Natural killer cell (primary cell): ENCODE results near the gene ZSWIM4. TPM values are rescaled to one million over a fixed set of nuclear protein-coding genes. Genes with fewer than 3 reads are reported as not detected.

ENCODE experiments used
- ATAC-seq, 3 donors: fragments of 150-1000 bp in 2 of 3; fragments of 200-7000 bp in 1 of 3; cut with Tn5 transposase; 1 replicate in 1 of 3; 2 replicates in 2 of 3; pipeline ENCODE4 v1.10.0; 2021; ENCODE audit warnings: mild to moderate bottlenecking in 2 of 3, moderate library complexity in 2 of 3
- DNase-seq, 2 donors: peaks; one replicate each; pipeline versions ENCODE4 v3.0.0 to v3.0.0-alpha.2; 2013 to 2021; ENCODE audit warnings: mixed read lengths in 1 of 2
- H3K27ac ChIP-seq: one replicate; pipeline ENCODE4 v1.5.1; 2013; ENCODE audit warnings: mild to moderate bottlenecking, low read length
- H3K27me3 ChIP-seq: one replicate; pipeline ENCODE4 v1.6.1; 2013; ENCODE audit warnings: low read length; ENCODE audit not compliant: control insufficient read depth, insufficient read depth
- H3K36me3 ChIP-seq: one replicate; pipeline ENCODE4 v1.6.1; 2013; ENCODE audit warnings: low read length; ENCODE audit not compliant: control insufficient read depth, insufficient read depth
- H3K4me1 ChIP-seq: one replicate; pipeline ENCODE4 v1.6.1; 2013; ENCODE audit warnings: low read length; ENCODE audit not compliant: control insufficient read depth, insufficient read depth
- H3K4me3 ChIP-seq: one replicate; pipeline ENCODE4 v1.5.1; 2013; ENCODE audit warnings: low read length
- H3K9me3 ChIP-seq: one replicate; pipeline ENCODE4 v1.6.1; 2013; ENCODE audit warnings: low read length; ENCODE audit not compliant: control insufficient read depth, insufficient read depth
- H3K27ac Mint-ChIP-seq, 2 donors: one replicate each; pipeline ENCODE4 v1.8.0; 2022; ENCODE audit warnings: mild to moderate bottlenecking in 2 of 2, mixed read lengths in 2 of 2, moderate library complexity in 1 of 2
- H3K27me3 Mint-ChIP-seq, 2 donors: one replicate each; pipeline ENCODE4 v1.8.0; 2022; ENCODE audit warnings: low read depth in 2 of 2, mixed read lengths in 2 of 2
- H3K36me3 Mint-ChIP-seq: one replicate; pipeline ENCODE4 v1.8.0; 2022; ENCODE audit warnings: mixed read lengths
- H3K4me1 Mint-ChIP-seq, 2 donors: one replicate each; pipeline ENCODE4 v1.8.0; 2022; ENCODE audit warnings: mixed read lengths in 2 of 2
- H3K4me3 Mint-ChIP-seq: one replicate; pipeline ENCODE4 v1.8.0; 2022; ENCODE audit warnings: mild to moderate bottlenecking, moderate library complexity, mixed read lengths
- H3K9me3 Mint-ChIP-seq, 2 donors: one replicate each; pipeline ENCODE4 v1.8.0; 2022; ENCODE audit warnings: mixed read lengths in 2 of 2
- CTCF ChIP-seq: fragments of 200-600 bp; IDR thresholded peaks from one replicate; pipeline ENCODE4 v1.8.0; 2022; ENCODE audit warnings: antibody characterized with exemption
- WGBS: methylation state at CpG from one replicate; pipeline ENCODE4 v1.1.7; 2013; ENCODE audit warnings: missing lambda C conversion rate; ENCODE audit not compliant: insufficient coverage; 5-methylcytosine and 5-hydroxymethylcytosine counted together
- intact Hi-C: fragments of 100-400 bp; cut with micrococcal nuclease; formaldehyde crosslinking; loops from one replicate; pipeline ENCODE4 v1.14.2; 2022
- total RNA-seq, 4 donors: library from RNA; stranded (reverse); fragments of 120-200 nt in 1 of 4; gene quantifications; one replicate each; pipeline versions ENCODE4 v1.2.3 to v1.2.4, GENCODE V29; 2013 to 2022

The ZSWIM4 gene
- total RNA-seq, 3 donors from 2014 or later (not counting 1 experiment from before 2014, with no cell fraction given), result 5.8 to 5.9 (median 5.9) TPM

- ATAC-seq (no peak), DNase-seq (peak; percentile 47 to 48)
- Histone ChIP-seq H3K4me1 (peaks cover 80% of the 10 kb centered on the region), H3K27ac (peak overlapping the region; percentile 94), H3K4me3 (peak overlapping the region; percentile 20), H3K9me3 (no peaks in the 10 kb centered on the region), H3K27me3 (no peaks in the 10 kb centered on the region), H3K36me3 (peaks cover 14% of the 10 kb centered on the region)
- intact Hi-C loops, result loop anchor here (2.0 kb wide), 1 partner anchor 51 kb away; no protein-coding TSS in a partner anchor
- no peaks in the 10 kb centered on the region for H3K9me3 Mint-ChIP-seq
- H3K4me3 Mint-ChIP-seq, result peak overlapping the region; percentile 93
- H3K27me3 Mint-ChIP-seq, result no peaks in the 10 kb centered on the region
- H3K4me1 Mint-ChIP-seq, result peaks cover 65 to 78% of the 10 kb centered on the region in 2 donors
- peak overlapping the region; percentile 99 to 100 for H3K27ac Mint-ChIP-seq
- no peaks in the 10 kb centered on the region for H3K36me3 Mint-ChIP-seq
- TF ChIP-seq CTCF, result no peak
- WGBS, result 18% methylated on average over 21 of the region's 21 CpGs
These were observed 40.8 kb downstream of the ZSWIM4 start for GRCh38 chr19:13835791-13836723.

GRCh38 chr19:13838435-13839129, 43.3 kb downstream of the ZSWIM4 start:
- no peaks in the 10 kb centered on the region for H3K9me3 Mint-ChIP-seq
- ATAC-seq (no peak), DNase-seq (peak in 1 of 2 donors; percentile 78)
- peaks cover 53 to 81% of the 10 kb centered on the region in 2 donors for H3K4me1 Mint-ChIP-seq
- peaks cover 89% of the 10 kb centered on the region for H3K4me1 ChIP-seq
- peak overlapping the region; percentile 99 to 100 for H3K27ac Mint-ChIP-seq
- TF ChIP-seq CTCF, result no peak
- H3K36me3 ChIP-seq, result peaks cover 14% of the 10 kb centered on the region
- peak overlapping the region; percentile 94 for H3K27ac ChIP-seq
- H3K27me3 ChIP-seq, result no peaks in the 10 kb centered on the region
- no peaks in the 10 kb centered on the region for H3K36me3 Mint-ChIP-seq
- WGBS, result 45% methylated on average over 18 of the region's 18 CpGs
- no peaks in the 10 kb centered on the region for H3K27me3 Mint-ChIP-seq
- H3K4me3 ChIP-seq, result peak overlapping the region; percentile 69
- intact Hi-C loops, result loop anchor here (1.0 to 2.0 kb wide), 2 partner anchors 9 to 24 kb away; no protein-coding TSS in a partner anchor
- peak overlapping the region; percentile 93 for H3K4me3 Mint-ChIP-seq
- no peaks in the 10 kb centered on the region for H3K9me3 ChIP-seq

GRCh38 chr19:13839130-13839937, 44.1 kb downstream of the ZSWIM4 start:
- under 1% methylated on average over 36 of the region's 36 CpGs for WGBS
- ATAC-seq (peak; percentile 22 to 52 (median 29)), DNase-seq (peak; percentile 80 to 87)
- TF ChIP-seq CTCF, result no peak
- Mint-ChIP-seq H3K27ac (peak overlapping the region; percentile 99 to 100), H3K27me3 (no peaks in the 10 kb centered on the region), H3K9me3 (no peaks in the 10 kb centered on the region), H3K4me1 (peaks cover 45 to 74% of the 10 kb centered on the region in 2 donors), H3K36me3 (no peaks in the 10 kb centered on the region), H3K4me3 (peak overlapping the region; percentile 93)
- Histone ChIP-seq H3K4me1 (peaks cover 89% of the 10 kb centered on the region), H3K9me3 (no peaks in the 10 kb centered on the region), H3K36me3 (peaks cover 9% of the 10 kb centered on the region), H3K27ac (peak overlapping the region; percentile 94), H3K4me3 (peak overlapping the region; percentile 69), H3K27me3 (no peaks in the 10 kb centered on the region)
- intact Hi-C loops, result loop anchor here (1.0 to 2.0 kb wide), 2 partner anchors 8 to 23 kb away; no protein-coding TSS in a partner anchor
